ENCODE measurements around the gene PNMA5. TPM values are rescaled to one million over a fixed set of nuclear protein-coding genes. Genes with fewer than 3 reads are reported as not detected.

The PNMA5 gene
- not detected in 2 replicates for total RNA-seq

DNA sequence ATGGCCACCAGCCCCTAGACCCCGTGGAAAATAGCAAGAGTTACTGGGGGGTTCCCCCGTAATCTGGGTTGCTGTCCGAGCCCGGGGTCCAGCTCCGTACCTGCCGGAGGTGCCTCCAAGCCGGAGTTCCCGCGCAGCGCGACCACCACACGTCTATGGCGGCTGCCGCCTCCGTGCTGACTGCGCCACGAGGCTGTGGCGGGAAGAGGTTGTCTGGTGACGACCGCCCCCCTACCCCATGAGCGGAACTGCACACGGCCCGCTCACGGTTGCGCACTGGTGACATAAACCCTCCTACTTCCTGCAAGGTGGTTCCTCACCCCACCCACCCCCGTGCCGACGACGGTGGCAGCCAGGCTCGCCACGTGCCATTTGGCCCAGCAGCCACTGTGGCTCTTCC is at the start of gene PNMA5:
PNMA5 (minus strand) TSS at position 184 of the 400 bp plus-strand sequence. CDS start 2,518 bp downstream, outside the sequence.

Other genes with a start within 250 kb of the PNMA5 start
- gene MAGEA2, start 240.3 kb downstream of the PNMA5 start, total RNA-seq = not detected in 2 replicates
- not detected in 2 replicates for gene CSAG3, start 234.9 kb downstream of the PNMA5 start, total RNA-seq
- not detected in 2 replicates for gene MAGEA6, start 224.4 kb downstream of the PNMA5 start, total RNA-seq
- gene CETN2, start 163.4 kb downstream of the PNMA5 start, total RNA-seq = 39.4 and 50.2 TPM in 2 replicates
- 16.5 and 17.3 TPM in 2 replicates for gene NSDHL, start 163.1 kb downstream of the PNMA5 start, total RNA-seq
- gene ZNF185, start 96.0 kb downstream of the PNMA5 start, total RNA-seq = 4.6 and 8.5 TPM in 2 replicates
- 0.06 TPM in 1 of 2 replicates, not detected in the other for gene PNMA3, start 62.4 kb upstream of the PNMA5 start, total RNA-seq
- 0.53 and 0.62 TPM in 2 replicates for gene PNMA6A, start 78.3 kb upstream of the PNMA5 start, total RNA-seq
- not detected in 2 replicates for gene MAGEA1, start 185.2 kb upstream of the PNMA5 start, total RNA-seq